Stimulated activated memory B cell treated with anti-CD40 and anti-IgM and Interleukin-4, amounts not matched to agents 10 μg/mL and 1 μg/mL and 100 μg/mL, for 72 hours (primary cell): ENCODE results near the gene IGFLR1.
A peak's percentile ranks its signal among the peaks of the same experiment; 100 is the strongest.
"Not testable (repeated sequence)": the region's sequence is repeated elsewhere in the genome, so short reads cannot be mapped to it uniquely, and the experiment has no call there.

Experiments used
- ATAC-seq: fragments of 150-1000 bp; cut with Tn5 transposase; 2 replicates; pipeline ENCODE4 v1.10.0; 2021
- H3K27ac Mint-ChIP-seq: one replicate; pipeline ENCODE4 v1.8.0; 2022; ENCODE audit warnings: mild to moderate bottlenecking, mixed read lengths
- H3K27me3 Mint-ChIP-seq: one replicate; pipeline ENCODE4 v1.8.0; 2022; ENCODE audit warnings: mixed read lengths
- H3K36me3 Mint-ChIP-seq: one replicate; pipeline ENCODE4 v1.8.0; 2022; ENCODE audit warnings: mixed read lengths
- H3K4me1 Mint-ChIP-seq: one replicate; pipeline ENCODE4 v1.8.0; 2022; ENCODE audit warnings: mixed read lengths
- H3K4me3 Mint-ChIP-seq: one replicate; pipeline ENCODE4 v1.8.0; 2022; ENCODE audit warnings: mild to moderate bottlenecking, moderate library complexity, mixed read lengths
- H3K9me3 Mint-ChIP-seq: one replicate; pipeline ENCODE4 v1.8.0; 2022; ENCODE audit warnings: mixed read lengths

IGFLR1 gene

GRCh38 chr19:35729021-35729420 is 13.2 kb downstream of the IGFLR1 start:
- H3K36me3 Mint-ChIP-seq: peaks cover 76% of the 10 kb centered on the region
- no peak overlapping the region for H3K4me3 Mint-ChIP-seq
- H3K4me1 Mint-ChIP-seq: peaks cover 5% of the 10 kb centered on the region
- no peaks in the 10 kb centered on the region for H3K27me3 Mint-ChIP-seq
- H3K27ac Mint-ChIP-seq: no peak overlapping the region
- no peaks in the 10 kb centered on the region for H3K9me3 Mint-ChIP-seq
- no peak for ATAC-seq

DNA sequence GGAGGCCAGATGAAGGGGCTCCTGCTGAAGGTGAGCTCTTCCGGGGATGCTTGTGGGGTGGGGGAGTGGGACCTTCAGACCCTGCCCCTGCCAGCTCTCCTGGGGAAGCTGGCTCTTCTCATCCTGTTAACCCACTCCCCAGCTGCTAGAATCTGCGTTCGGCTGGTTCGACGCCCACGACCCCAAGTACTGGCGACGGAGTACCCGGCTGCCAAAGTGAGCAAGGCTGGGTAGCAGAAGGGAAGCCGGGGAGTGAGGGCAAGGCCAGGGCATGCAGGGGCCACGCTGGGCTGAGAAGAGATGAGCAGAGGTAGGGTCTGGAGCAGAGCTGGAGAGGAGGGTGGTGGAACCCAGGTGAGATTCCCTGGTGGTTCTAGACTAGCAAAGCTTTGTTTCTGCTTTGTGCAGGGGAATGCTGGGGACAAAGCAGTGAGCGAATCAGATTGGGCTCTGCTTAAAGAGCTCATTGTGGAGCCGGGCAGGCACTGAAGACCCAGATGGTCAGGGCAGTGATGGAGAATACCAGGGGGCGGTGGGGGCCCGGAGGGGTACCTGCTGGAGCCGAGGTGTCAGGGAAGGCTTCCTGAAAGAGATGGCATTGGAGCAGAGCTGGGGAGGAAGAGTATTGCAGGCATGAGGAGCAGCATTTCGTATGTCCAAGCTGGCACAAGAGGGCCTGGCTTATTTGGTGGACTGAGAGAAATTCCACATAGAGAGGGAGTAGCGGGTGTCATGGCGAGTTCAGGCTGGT is 14.1 kb downstream of the IGFLR1 start:
- Mint-ChIP-seq H3K27ac (no peak overlapping the region), H3K4me3 (no peak overlapping the region)

GRCh38 chr19:35727053-35727955 is 14.9 kb downstream of the IGFLR1 start:
- Mint-ChIP-seq H3K4me1 (peaks cover 3% of the 10 kb centered on the region), H3K27me3 (no peaks in the 10 kb centered on the region), H3K36me3 (peaks cover 84% of the 10 kb centered on the region), H3K27ac (no peak overlapping the region), H3K4me3 (no peak overlapping the region), H3K9me3 (no peaks in the 10 kb centered on the region)
- ATAC-seq: no peak

More for the DNA sequence above, 14.1 kb downstream of the IGFLR1 start:
- H3K9me3 Mint-ChIP-seq: no peaks in the 10 kb centered on the region
- H3K27me3 Mint-ChIP-seq: no peaks in the 10 kb centered on the region
- no peaks in the 10 kb centered on the region for H3K4me1 Mint-ChIP-seq
- H3K36me3 Mint-ChIP-seq: peaks cover 79% of the 10 kb centered on the region
- no peak for ATAC-seq

- ATAC-seq: no peak
- Mint-ChIP-seq H3K4me1 (peaks cover 19% of the 10 kb centered on the region), H3K36me3 (peaks cover 88% of the 10 kb centered on the region), H3K27ac (no peak overlapping the region), H3K27me3 (no peaks in the 10 kb centered on the region), H3K9me3 (no peaks in the 10 kb centered on the region), H3K4me3 (no peak overlapping the region)
Observed at GRCh38 chr19:35725216-35725861, 16.9 kb downstream of the IGFLR1 start.

DNA sequence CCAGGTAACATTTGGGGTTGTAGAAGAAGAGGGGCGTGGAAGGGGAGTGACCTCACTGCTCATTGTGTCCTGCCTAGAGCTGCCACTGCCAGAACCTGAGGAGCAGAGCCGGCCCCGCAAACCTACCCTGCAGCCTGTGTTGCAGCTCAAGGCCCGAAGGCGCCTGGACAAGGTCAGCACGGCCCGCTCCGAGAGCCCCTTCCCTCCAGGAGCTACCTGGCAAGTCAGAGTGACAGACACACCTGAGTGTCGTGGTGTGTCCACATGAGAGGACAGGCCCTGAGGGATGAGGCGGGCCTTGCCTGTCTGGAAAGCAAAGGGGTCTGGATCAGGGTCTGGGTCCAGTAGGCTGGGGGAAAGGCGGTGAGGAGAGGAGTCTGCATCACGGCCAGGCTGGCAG is 17.7 kb downstream of the IGFLR1 start:
- peaks cover 84% of the 10 kb centered on the region for H3K36me3 Mint-ChIP-seq
- H3K9me3 Mint-ChIP-seq: no peaks in the 10 kb centered on the region
- no peak overlapping the region for H3K27ac Mint-ChIP-seq
- H3K4me3 Mint-ChIP-seq: no peak overlapping the region
- H3K4me1 Mint-ChIP-seq: peaks cover 26% of the 10 kb centered on the region
- no peak for ATAC-seq
- no peaks in the 10 kb centered on the region for H3K27me3 Mint-ChIP-seq

GRCh38 chr19:35724132-35724531 is 18.1 kb downstream of the IGFLR1 start:
- peaks cover 81% of the 10 kb centered on the region for H3K36me3 Mint-ChIP-seq
- not testable (repeated sequence) for H3K4me3 Mint-ChIP-seq, H3K27ac Mint-ChIP-seq, H3K9me3 Mint-ChIP-seq, H3K27me3 Mint-ChIP-seq, ATAC-seq
- peaks cover 31% of the 10 kb centered on the region for H3K4me1 Mint-ChIP-seq

DNA sequence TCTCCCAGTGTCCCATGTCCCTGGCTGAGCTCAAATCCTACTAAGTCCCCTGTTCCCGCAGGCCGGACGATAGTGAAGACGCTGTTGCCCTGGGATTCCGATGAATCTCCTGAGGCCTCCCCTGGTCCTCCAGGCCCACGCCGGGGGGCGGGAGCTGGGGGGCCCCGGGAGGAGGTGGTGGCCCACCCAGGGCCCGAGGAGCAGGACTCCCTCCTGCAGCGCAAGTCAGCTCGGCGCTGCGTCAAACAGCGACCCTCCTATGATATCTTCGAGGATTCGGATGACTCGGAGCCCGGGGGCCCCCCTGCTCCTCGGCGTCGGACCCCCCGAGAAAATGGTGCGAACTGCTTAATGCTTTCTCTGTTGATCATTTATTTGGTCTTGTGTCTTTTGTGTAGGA is 18.6 kb downstream of the IGFLR1 start:
- H3K27ac Mint-ChIP-seq: no peak overlapping the region
- ATAC-seq: no peak
- H3K4me3 Mint-ChIP-seq: no peak overlapping the region
- H3K4me1 Mint-ChIP-seq: peaks cover 35% of the 10 kb centered on the region
- H3K9me3 Mint-ChIP-seq: no peaks in the 10 kb centered on the region
- H3K36me3 Mint-ChIP-seq: peaks cover 76% of the 10 kb centered on the region
- no peaks in the 10 kb centered on the region for H3K27me3 Mint-ChIP-seq

DNA sequence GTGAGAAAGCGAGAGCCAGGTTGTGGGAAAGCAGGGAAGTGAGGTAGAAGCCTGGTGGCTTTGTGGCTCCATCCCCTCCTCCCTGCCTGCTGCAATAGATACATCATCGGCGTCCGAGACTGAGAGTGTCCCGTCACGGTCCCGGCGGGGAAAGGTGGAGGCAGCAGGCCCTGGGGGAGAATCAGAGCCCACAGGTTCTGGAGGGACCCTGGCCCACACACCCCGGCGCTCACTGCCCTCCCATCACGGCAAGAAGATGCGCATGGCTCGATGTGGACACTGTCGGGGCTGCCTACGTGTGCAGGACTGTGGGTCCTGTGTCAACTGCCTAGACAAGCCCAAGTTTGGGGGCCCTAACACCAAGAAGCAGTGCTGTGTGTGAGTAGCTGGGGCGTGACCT is 19.4 kb downstream of the IGFLR1 start:
- Mint-ChIP-seq H3K27ac (no peak overlapping the region), H3K9me3 (no peaks in the 10 kb centered on the region), H3K36me3 (peaks cover 69% of the 10 kb centered on the region), H3K27me3 (no peaks in the 10 kb centered on the region), H3K4me1 (peaks cover 38% of the 10 kb centered on the region), H3K4me3 (no peak overlapping the region)
- ATAC-seq: no peak

- Mint-ChIP-seq H3K27me3 (no peaks in the 10 kb centered on the region), H3K27ac (no peak overlapping the region), H3K4me1 (peaks cover 38% of the 10 kb centered on the region), H3K9me3 (no peaks in the 10 kb centered on the region), H3K36me3 (peaks cover 66% of the 10 kb centered on the region), H3K4me3 (no peak overlapping the region)
- no peak for ATAC-seq
Observed at GRCh38 chr19:35722461-35722860, 19.8 kb downstream of the IGFLR1 start.

GRCh38 chr19:35721374-35721773 is 20.9 kb downstream of the IGFLR1 start:
- peaks cover 63% of the 10 kb centered on the region for H3K36me3 Mint-ChIP-seq
- H3K27ac Mint-ChIP-seq: no peak overlapping the region
- H3K27me3 Mint-ChIP-seq: no peaks in the 10 kb centered on the region
- peaks cover 43% of the 10 kb centered on the region for H3K4me1 Mint-ChIP-seq
- no peak for ATAC-seq
- no peak overlapping the region for H3K4me3 Mint-ChIP-seq
- no peaks in the 10 kb centered on the region for H3K9me3 Mint-ChIP-seq

DNA sequence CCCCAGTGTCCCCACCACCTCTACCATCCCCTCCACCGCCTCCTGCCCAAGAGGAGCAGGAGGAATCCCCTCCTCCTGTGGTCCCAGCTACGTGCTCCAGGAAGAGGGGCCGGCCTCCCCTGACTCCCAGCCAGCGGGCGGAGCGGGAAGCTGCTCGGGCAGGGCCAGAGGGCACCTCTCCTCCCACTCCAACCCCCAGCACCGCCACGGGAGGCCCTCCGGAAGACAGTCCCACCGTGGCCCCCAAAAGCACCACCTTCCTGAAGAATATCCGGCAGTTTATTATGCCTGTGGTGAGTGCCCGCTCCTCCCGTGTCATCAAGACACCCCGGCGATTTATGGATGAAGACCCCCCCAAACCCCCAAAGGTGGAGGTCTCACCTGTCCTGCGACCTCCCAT is 21.6 kb downstream of the IGFLR1 start:
- H3K9me3 Mint-ChIP-seq: no peaks in the 10 kb centered on the region
- ATAC-seq: no peak
- no peak overlapping the region for H3K4me3 Mint-ChIP-seq
- H3K36me3 Mint-ChIP-seq: peaks cover 60% of the 10 kb centered on the region
- H3K4me1 Mint-ChIP-seq: peaks cover 50% of the 10 kb centered on the region
- H3K27ac Mint-ChIP-seq: no peak overlapping the region
- H3K27me3 Mint-ChIP-seq: no peaks in the 10 kb centered on the region

DNA sequence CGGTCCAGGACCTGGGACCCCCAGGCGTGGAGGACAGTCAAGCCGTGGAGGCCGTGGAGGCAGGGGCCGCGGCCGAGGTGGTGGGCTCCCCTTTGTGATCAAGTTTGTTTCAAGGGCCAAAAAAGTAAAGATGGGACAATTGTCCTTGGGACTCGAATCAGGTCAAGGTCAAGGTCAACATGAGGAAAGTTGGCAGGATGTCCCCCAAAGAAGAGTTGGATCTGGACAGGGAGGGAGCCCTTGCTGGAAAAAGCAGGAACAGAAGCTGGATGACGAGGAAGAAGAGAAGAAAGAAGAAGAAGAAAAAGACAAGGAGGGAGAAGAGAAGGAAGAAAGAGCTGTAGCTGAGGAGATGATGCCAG is 22.1 kb downstream of the IGFLR1 start:
- Mint-ChIP-seq H3K4me1 (peaks cover 54% of the 10 kb centered on the region), H3K27ac (no peak overlapping the region), H3K4me3 (no peak overlapping the region), H3K9me3 (no peaks in the 10 kb centered on the region), H3K36me3 (peaks cover 55% of the 10 kb centered on the region), H3K27me3 (no peaks in the 10 kb centered on the region)
- ATAC-seq: no peak

GRCh38 chr19:35719402-35720162 is 22.7 kb downstream of the IGFLR1 start:
- Mint-ChIP-seq H3K27ac (peak overlapping the region; percentile 81), H3K4me3 (peak overlapping the region; percentile 87), H3K4me1 (peaks cover 60% of the 10 kb centered on the region), H3K36me3 (peaks cover 56% of the 10 kb centered on the region), H3K9me3 (no peaks in the 10 kb centered on the region), H3K27me3 (no peaks in the 10 kb centered on the region)
- ATAC-seq: no peak

GRCh38 chr19:35718345-35719041 is 23.8 kb downstream of the IGFLR1 start:
- no peaks in the 10 kb centered on the region for H3K27me3 Mint-ChIP-seq
- H3K9me3 Mint-ChIP-seq: no peaks in the 10 kb centered on the region
- peak overlapping the region; percentile 81 for H3K27ac Mint-ChIP-seq
- peaks cover 55% of the 10 kb centered on the region for H3K36me3 Mint-ChIP-seq
- H3K4me1 Mint-ChIP-seq: peaks cover 71% of the 10 kb centered on the region
- H3K4me3 Mint-ChIP-seq: peak overlapping the region; percentile 87
- peak; percentile 1 for ATAC-seq
